Activated CD4-positive, alpha-beta T cell treated with anti-CD3 and anti-CD28 coated beads, Interleukin-2, amount 50 U/mL, for 24 hours (primary cell): ENCODE results near the gene HOXC12.

Experiments
- DNase-seq, 2 donors: peaks; one replicate each; pipeline ENCODE4 v3.0.0-alpha.2; 2020; ENCODE audit warnings: low read depth in 1 of 2, low spot score in 1 of 2

Gene HOXC12

GRCh38 chr12:53955776-53956250 lies 1.1 kb downstream of the HOXC12 start:
- DNase-seq: no peak

GRCh38 chr12:53956251-53956887 lies 1.7 kb downstream of the HOXC12 start:
- DNase-seq: no peak

- DNase-seq: no peak
These were observed 2.3 kb downstream of the HOXC12 start for GRCh38 chr12:53956914-53957536.

GRCh38 chr12:53958128-53958527 lies 3.4 kb downstream of the HOXC12 start:
- DNase-seq: no peak

DNA sequence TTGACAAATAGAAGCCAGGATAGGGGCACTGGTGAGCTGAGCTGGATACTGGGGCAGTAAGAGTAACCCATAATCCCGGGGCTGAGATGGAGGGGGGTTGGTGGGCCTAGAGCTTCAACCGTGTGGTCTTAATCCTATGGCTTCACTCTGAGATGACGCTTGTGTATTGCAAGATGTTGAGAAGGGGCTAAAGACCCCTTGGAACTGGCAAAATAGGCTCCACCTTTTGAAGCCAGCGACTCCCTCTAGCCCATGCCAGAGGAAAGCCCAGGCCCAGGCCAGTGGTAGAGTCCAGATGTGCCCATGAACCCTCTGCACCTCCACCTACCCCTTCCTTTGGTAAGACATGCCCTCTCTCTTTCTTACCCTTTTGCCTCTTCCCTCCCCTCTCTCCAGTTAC lies 4.6 kb downstream of the HOXC12 start:
- no peak for DNase-seq

DNA sequence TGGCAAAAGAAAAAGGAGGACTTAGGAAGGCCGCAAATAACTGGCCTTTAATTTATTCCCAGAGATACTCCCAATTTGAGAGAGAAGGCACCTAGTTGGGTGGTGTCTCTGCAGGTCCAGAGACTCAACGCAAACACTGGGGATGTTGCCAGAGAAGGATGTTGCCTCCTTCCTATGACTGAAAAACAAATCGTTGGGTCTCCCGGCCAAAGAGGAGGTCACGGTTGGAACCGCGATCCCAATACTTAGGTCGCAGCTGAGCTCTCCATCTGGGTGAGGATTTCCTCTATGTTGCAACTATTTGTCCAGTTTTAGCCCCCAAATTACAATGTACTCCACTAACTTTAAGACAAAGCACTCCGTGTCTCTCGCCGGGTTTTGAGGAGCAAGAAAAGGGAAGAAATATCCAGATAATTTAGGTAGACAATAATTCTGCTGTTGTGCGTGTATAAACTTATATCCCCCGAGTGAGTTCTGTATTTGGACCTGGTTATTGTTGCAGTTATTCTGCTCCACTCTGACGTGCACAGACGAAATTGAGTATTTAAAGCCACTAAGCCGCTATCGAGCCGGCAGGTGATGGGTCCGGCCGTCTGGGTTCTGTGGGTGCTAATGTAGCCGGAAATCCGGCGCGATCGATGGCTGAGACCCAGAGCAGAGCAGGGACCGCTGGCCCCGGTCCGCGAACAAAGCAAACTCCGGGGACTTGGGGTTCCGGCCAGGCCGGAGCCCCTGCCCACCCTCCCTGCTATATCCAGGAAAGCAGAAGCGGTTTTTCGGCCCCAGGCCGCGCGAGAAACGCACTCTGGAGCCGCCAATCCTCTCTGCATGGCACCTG lies 5.7 kb downstream of the HOXC12 start:
- DNase-seq: no peak

GRCh38 chr12:53961025-53961761 lies 6.5 kb downstream of the HOXC12 start:
- no peak for DNase-seq

DNA sequence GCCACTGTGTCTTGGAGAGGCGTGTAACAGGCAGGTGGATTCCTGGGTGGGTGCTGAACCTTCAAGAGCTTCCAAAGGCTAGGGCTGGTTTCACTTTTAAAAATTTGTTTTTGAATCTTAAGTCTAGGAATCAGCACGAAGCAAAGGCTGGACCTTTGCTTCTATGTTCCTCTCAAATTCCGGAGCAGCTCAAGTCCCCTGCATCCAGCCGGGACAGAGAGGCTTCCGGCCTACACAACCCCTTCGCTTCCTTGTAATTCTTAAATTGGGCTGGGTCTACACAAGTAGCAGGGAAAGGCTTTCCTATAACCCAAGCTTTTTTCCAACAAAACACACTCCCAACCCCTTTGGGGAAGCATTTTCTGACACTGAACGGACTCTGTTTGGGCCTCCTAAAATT lies 8.3 kb downstream of the HOXC12 start:
- no peak for DNase-seq

- DNase-seq: no peak
These were observed 9.0 kb downstream of the HOXC12 start for GRCh38 chr12:53963434-53964314.

GRCh38 chr12:53964315-53964713 lies 9.6 kb downstream of the HOXC12 start:
- no peak for DNase-seq

- no peak for DNase-seq
These were observed 10.8 kb downstream of the HOXC12 start for GRCh38 chr12:53965281-53966084.

DNA sequence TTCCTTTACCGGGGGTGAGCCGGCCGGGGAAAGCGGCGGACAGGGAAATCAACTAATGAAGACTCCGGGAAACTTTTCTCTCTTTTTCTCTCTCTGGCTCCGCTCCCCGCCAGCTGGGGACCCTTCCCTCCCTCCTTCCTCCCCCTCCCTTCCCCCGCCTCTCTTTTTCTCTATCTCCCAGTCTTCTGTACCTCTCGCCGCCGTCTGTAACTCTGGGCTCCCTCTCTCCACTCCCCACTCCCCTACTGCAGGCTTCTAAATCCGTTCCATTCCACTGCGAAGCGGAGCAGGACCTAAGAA lies 11.3 kb downstream of the HOXC12 start:
- DNase-seq: no peak

GRCh38 chr12:53966385-53967133 lies 11.9 kb downstream of the HOXC12 start:
- no peak for DNase-seq

GRCh38 chr12:53967421-53967925 lies 12.8 kb downstream of the HOXC12 start:
- DNase-seq: no peak

DNA sequence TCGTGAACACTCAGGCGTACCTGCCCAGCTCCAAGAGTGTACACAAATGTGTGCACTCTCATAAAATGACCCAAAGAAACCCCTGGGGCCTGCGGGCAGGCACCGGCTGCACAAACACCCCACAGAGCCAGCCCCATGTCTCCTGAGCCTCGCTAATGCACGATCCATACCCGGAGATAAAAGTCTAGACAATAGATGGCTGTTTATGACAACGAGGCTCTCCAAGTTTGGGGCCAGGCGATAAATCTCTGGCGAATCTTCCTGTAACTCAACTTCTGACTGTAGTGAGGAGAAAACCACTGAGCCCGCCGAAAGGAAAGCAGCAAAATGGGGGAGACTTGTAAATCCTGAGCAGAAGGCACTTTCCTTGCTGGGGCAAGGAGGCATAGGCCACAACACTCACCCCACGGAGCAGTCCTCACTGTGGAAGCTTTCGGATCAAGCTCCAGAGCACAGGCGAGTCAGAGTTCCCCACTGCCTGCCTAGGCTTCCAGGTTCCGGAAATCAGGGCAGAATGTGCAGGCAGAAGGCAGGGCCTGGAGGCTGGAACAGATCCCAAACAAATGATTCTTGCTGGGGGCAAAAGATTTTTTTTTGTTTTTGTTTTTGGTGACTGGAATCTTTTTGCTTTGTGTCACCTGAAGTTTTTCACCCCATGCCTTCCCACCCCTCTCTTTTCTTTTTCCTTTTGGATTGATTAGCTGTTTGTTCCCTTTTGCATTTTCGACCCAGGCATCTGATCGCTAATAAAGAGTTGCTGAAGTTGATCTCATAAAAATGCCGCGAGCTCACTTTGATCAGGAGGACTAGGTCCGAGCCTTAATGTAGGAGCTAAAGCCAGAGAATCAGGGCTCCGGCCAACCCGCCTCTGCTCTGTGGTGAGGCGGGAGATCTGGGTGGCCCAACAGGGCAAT lies 13.8 kb downstream of the HOXC12 start:
- no peak for DNase-seq

GRCh38 chr12:53969588-53970259 lies 15.0 kb downstream of the HOXC12 start:
- no peak for DNase-seq

DNA sequence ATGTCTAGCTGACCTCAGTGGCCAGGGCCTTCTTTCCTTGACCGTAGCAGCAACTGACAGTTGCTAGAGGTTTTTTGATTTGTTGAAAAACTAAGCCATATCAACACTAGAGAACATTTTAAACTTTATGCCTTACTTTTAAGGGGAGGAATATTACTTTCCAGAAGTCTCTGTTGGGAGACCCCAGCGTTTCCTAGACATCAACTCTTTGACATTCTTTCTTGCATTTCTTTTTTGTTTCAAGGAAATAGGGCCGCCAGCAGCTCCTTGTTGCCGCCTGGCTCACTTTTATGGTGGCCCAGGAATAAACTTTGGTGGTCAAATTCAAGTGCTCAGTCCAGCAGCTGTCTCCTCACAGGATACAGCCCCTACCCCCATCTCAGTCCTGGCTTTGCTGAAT lies 15.7 kb downstream of the HOXC12 start:
- no peak for DNase-seq
